GM13976 (cell line): ENCODE results near the gene UBE2M.

Source experiments
- DNase-seq: peaks from one replicate; pipeline ENCODE4 v3.0.0; 2012; ENCODE audit warnings: low spot score
- CTCF ChIP-seq: IDR thresholded peaks from 2 replicates; pipeline ENCODE4 v1.5.1; 2012; ENCODE audit warnings: borderline replicate concordance, mild to moderate bottlenecking; ENCODE audit not compliant: insufficient read depth; ENCODE audit errors: extremely low read depth, missing control alignments, control extremely low read depth
- in situ Hi-C: fragments of 300-500 bp; cut with MboI; formaldehyde crosslinking; loops from one replicate; pipeline ENCODE4 v1.12.0; 2022; ENCODE audit warnings: low sequenced_read_pairs, mixed read lengths, inconsistent platforms; ENCODE audit not compliant: unreplicated experiment

The UBE2M gene

GRCh38 chr19:58551577-58552471 lies 6.6 kb downstream of the UBE2M start:
- in situ Hi-C loops: no loop called here
- DNase-seq: no peak
- no peak for TF ChIP-seq CTCF

- no peak for DNase-seq
- in situ Hi-C loops: no loop called here
- TF ChIP-seq CTCF: no peak
Measured at GRCh38 chr19:58551123-58551497, 7.3 kb downstream of the UBE2M start.

- no peak for DNase-seq
- no peak for TF ChIP-seq CTCF
- in situ Hi-C loops: no loop called here
Measured at GRCh38 chr19:58550362-58551122, 7.9 kb downstream of the UBE2M start.

GRCh38 chr19:58549664-58550361 lies 8.6 kb downstream of the UBE2M start:
- no peak for TF ChIP-seq CTCF
- no peak for DNase-seq
- in situ Hi-C loops: no loop called here

GRCh38 chr19:58548859-58549663 lies 9.3 kb downstream of the UBE2M start:
- in situ Hi-C loops: no loop called here
- no peak for DNase-seq
- TF ChIP-seq CTCF: no peak
